Body of pancreas (tissue), 4 donors: ENCODE results near the gene NAXE. TPM values are rescaled to one million over a fixed set of nuclear protein-coding genes. Genes with fewer than 3 reads are reported as not detected.
A peak's percentile ranks its signal among the peaks of the same experiment; 100 is the strongest.
"Not testable (repeated sequence)": the region's sequence is repeated elsewhere in the genome, so short reads cannot be mapped to it uniquely, and the experiment has no call there.

Source experiments
- ATAC-seq: fragments of 150-250 bp; one replicate; pipeline ENCODE4 v1.9.1; 2016
- DNase-seq, 4 donors: peaks; one replicate each; pipeline ENCODE4 v3.0.0-alpha.2; 2019
- H3K27ac ChIP-seq, 4 donors: fragments of 200-600 bp; sonication (generic); 1 replicate in 3 of 4; 2 replicates in 1 of 4; pipeline versions ENCODE4 v1.5.1 to v1.6.1; 2016 to 2019; ENCODE audit warnings: mild to moderate bottlenecking in 1 of 4, mixed read lengths in 1 of 4, moderate library complexity in 1 of 4
- H3K27me3 ChIP-seq, 2 donors: fragments of 200-600 bp; sonication (generic); one replicate each; pipeline ENCODE4 v1.6.0; 2016; ENCODE audit warnings: mild to moderate bottlenecking in 1 of 2
- H3K36me3 ChIP-seq, 2 donors: fragments of 200-600 bp; sonication (generic); replicated peaks in 1 of 2; 2 replicates each; pipeline ENCODE4 v1.5.1; 2016; ENCODE audit warnings: low read depth in 2 of 2; ENCODE audit not compliant: insufficient read depth in 1 of 2
- H3K4me1 ChIP-seq: fragments of 200-600 bp; sonication (generic); one replicate; pipeline ENCODE4 v1.6.0; 2016
- H3K4me3 ChIP-seq, 2 donors: fragments of 200-600 bp; sonication (generic); 1 replicate in 1 of 2; 2 replicates in 1 of 2; pipeline ENCODE4 v1.5.1; 2016 to 2019
- H3K9me3 ChIP-seq, 3 donors: fragments of 200-600 bp; sonication (generic); 1 replicate in 2 of 3; 2 replicates in 1 of 3; pipeline ENCODE4 v1.5.1; 2016
- CTCF ChIP-seq, 7 experiments: fragments of 450-650 bp in 4 of 7; fragments of 200-600 bp in 3 of 7; sonication (generic) in 3 of 7; IDR thresholded peaks; one replicate each; pipeline ENCODE4 v1.5.1; 2016 to 2019; ENCODE audit warnings: antibody characterized with exemption in 7 of 7
- POLR2A ChIP-seq, 3 donors: fragments of 450-650 bp; IDR thresholded peaks; one replicate each; pipeline ENCODE4 v1.6.1; 2016; ENCODE audit warnings: antibody characterized with exemption in 3 of 3, mild to moderate bottlenecking in 2 of 3
- WGBS, 2 donors: methylation state at CpG; one replicate each; pipeline ENCODE4 v1.1.5; 2017; 5-methylcytosine and 5-hydroxymethylcytosine counted together
- intact Hi-C: fragments of 100-400 bp; cut with DNase I; formaldehyde crosslinking; loops from one replicate; pipeline ENCODE4 v1.15.1; 2023
- total RNA-seq, 2 donors: library from RNA; depleted of rRNA; stranded (reverse); fragments of >200 nt; gene quantifications; one replicate each; pipeline ENCODE4 v1.1.0, GENCODE V29; 2016

NAXE gene
- total RNA-seq, 2 donors from 2014 or later, result 46.1 to 62.8 TPM

GRCh38 chr1:156629823-156630449 lies 38.4 kb downstream of the NAXE start:
- DNase-seq (no peak), ATAC-seq (no peak)
- Histone ChIP-seq H3K27me3 (peaks cover 0 to 8% of the 10 kb centered on the region in 2 donors), H3K4me3 (no peak overlapping the region), H3K4me1 (peaks cover 19% of the 10 kb centered on the region), H3K9me3 (no peaks in the 10 kb centered on the region), H3K36me3 (no peaks in the 10 kb centered on the region), H3K27ac (peak overlapping the region in 2 of 4 donors; percentile 25 to 39)
- TF ChIP-seq POLR2A (IDR thresholded peaks at IDR 0.05) (no peak), CTCF (IDR thresholded peaks at IDR 0.05) (no peak)
- 71 to 80% methylated on average over 8 of the region's 8 CpGs for WGBS, 2 donors
- intact Hi-C loops, result no loop called here

DNA sequence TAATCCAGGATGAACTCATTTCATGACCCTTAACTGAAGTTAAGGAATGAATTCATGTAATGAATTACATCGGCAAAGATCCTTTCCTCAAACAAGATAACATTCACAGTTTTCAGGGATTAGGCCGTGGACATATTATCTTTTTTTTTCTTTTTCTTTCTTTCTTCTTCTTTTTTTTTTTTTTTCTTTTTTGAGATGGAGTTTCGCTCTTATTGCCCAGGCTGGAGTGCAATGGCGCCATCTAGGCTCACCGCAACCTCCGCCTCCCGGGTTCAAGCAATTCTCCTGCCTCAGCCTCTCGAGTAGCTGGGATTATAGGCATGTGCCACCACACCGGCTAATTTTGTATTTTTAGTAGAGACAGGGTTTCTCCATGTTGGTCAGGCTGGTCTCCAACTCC lies 39.6 kb downstream of the NAXE start:
- H3K4me3 ChIP-seq, H3K27me3 ChIP-seq, DNase-seq, H3K9me3 ChIP-seq, H3K36me3 ChIP-seq, ATAC-seq, intact Hi-C loops, H3K27ac ChIP-seq: not testable (repeated sequence)
- WGBS, 2 donors, result 60 to 61% methylated on average over 9 of the region's 9 CpGs
- peaks cover 10% of the 10 kb centered on the region for H3K4me1 ChIP-seq

DNA sequence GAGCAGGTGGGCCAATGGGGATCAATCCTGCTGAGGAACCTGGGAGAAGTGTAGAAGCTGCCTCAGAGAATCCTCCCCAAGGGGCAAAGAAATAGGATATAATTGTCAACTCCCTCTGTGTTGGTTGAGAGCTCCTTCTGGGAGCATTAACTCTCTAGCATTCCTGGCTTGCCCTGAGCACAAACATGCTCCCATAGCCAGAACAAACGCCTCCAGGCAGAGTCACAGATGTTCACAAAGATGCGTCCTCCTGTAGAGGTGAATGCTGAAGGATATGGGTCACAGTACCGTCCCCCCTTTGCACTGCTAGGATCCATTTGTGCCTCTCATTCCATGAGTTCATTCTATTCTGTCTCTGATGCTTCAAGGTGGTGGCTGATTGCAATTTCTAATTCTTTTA lies 40.8 kb downstream of the NAXE start:
- ATAC-seq, result no peak
- peaks cover 10% of the 10 kb centered on the region for H3K4me1 ChIP-seq
- H3K9me3 ChIP-seq, result no peaks in the 10 kb centered on the region
- no peaks in the 10 kb centered on the region for H3K36me3 ChIP-seq
- intact Hi-C loops, result no loop called here
- no peaks in the 10 kb centered on the region for H3K27me3 ChIP-seq
- H3K27ac ChIP-seq, result no peak overlapping the region
- DNase-seq, result no peak
- TF ChIP-seq POLR2A (IDR thresholded peaks at IDR 0.05) (no peak), CTCF (IDR thresholded peaks at IDR 0.05) (no peak)
- no peak overlapping the region for H3K4me3 ChIP-seq
- 45 to 63% methylated on average over 2 to 3 of the region's 3 CpGs for WGBS, 2 donors

DNA sequence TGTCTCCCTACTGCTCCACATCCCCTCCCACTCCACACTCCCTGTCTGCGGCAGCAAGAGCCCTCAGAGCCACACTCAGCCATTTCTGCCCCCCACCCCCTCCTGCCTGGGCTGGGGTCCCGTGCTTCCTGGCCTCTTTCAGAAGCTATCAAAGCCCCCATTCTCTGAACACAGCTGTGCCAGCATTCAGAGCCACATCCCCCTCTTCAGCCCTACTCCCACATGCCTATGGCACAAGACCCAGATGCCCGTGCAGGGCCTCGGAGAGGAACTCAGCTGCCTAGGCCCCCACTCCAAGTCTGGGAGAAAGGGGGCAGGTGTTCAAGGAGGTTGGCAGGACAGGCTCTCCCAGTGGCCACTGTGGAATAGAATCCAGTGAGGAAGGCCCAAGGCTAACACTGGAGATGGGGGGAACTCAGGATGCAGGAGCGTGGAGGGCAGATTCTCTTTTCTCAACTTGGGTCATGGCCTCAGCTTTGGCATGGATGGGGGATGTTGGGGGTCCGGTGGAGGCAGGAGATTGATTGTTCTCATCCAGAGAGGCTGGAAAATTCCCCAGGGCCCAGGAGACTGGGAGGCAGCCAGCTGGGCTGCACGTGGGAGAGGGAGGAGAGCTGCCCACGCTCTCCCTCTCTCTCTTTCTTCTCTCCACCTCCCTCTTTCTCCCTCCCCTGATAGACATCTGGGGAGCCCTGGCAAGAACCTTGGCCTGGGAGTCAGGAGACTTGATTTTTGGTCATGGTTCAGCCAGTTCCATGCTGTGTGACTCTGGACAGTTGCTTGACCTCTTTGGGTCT lies 46.8 kb downstream of the NAXE start:
- Histone ChIP-seq H3K4me3 (no peak overlapping the region), H3K27ac (no peak overlapping the region), H3K9me3 (no peaks in the 10 kb centered on the region), H3K27me3 (peaks cover 0 to 17% of the 10 kb centered on the region in 2 donors), H3K36me3 (no peaks in the 10 kb centered on the region), H3K4me1 (peaks cover 15% of the 10 kb centered on the region)
- 37 to 64% methylated on average over 6 to 8 of the region's 8 CpGs for WGBS, 2 donors
- DNase-seq (no peak), ATAC-seq (no peak)
- TF ChIP-seq POLR2A (IDR thresholded peaks at IDR 0.05) (no peak), CTCF (IDR thresholded peaks at IDR 0.05) (no peak)
- intact Hi-C loops, result no loop called here

GRCh38 chr1:156639601-156640101 lies 48.1 kb downstream of the NAXE start:
- peaks cover 0 to 17% of the 10 kb centered on the region in 2 donors for H3K27me3 ChIP-seq
- intact Hi-C loops, result no loop called here
- peaks cover 15% of the 10 kb centered on the region for H3K4me1 ChIP-seq
- H3K4me3 ChIP-seq, result no peak overlapping the region
- H3K9me3 ChIP-seq, result no peaks in the 10 kb centered on the region
- ATAC-seq, result no peak
- no peak for DNase-seq
- no peak overlapping the region for H3K27ac ChIP-seq
- TF ChIP-seq POLR2A (IDR thresholded peaks at IDR 0.05), result no peak
- no peak for TF ChIP-seq CTCF (IDR thresholded peaks at IDR 0.05)
- WGBS, 2 donors, result 24 to 50% methylated on average over 2 to 6 of the region's 6 CpGs
- no peaks in the 10 kb centered on the region for H3K36me3 ChIP-seq
